Astrocyte of the cerebellum (primary cell): ENCODE measurements around the gene FMNL1.

Experiments
- DNase-seq: peaks from one replicate; pipeline ENCODE4 v3.0.0-alpha.2; 2011; ENCODE audit warnings: low read depth
- H3K4me3 ChIP-seq: 2 replicates; pipeline ENCODE4 v1.5.1; 2011; ENCODE audit warnings: mild to moderate bottlenecking, low read depth, low read length, moderate library complexity
- CTCF ChIP-seq: IDR thresholded peaks from 2 replicates; pipeline ENCODE4 v1.5.1; 2012; ENCODE audit warnings: low read length, low read depth, moderate library complexity, mild to moderate bottlenecking; ENCODE audit errors: missing control alignments
- in situ Hi-C: cut with HindIII; loops from 2 replicates; pipeline ENCODE4 v1.10.0; 2017; ENCODE audit warnings: low sequenced_read_pairs

The FMNL1 gene

GRCh38 chr17:45293413-45294211 is 71.9 kb downstream of the FMNL1 start:
- in situ Hi-C loops = no loop called here
- DNase-seq = peak; percentile 77
- no peak overlapping the region for H3K4me3 ChIP-seq
- no peak for TF ChIP-seq CTCF

DNA sequence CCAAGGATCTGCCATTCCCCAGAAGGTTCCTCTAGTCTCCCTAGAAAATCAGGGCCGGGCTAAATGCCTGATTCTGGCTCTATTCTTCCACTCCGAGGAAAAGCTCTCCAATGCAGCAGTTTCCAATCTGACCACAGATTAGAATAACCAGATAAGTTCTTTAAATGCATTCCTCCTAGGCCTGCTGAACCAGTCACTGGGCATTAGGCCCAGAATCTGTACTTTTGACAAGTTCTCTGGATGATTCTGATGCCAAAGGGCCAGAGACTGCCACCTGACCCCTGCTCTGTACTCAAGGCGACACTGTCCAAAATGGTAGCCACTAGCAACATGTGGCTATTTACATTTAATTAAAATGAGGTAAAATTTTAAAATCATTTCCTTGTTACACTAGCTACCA is 72.8 kb downstream of the FMNL1 start:
- in situ Hi-C loops = no loop called here
- TF ChIP-seq CTCF = no peak
- peak; percentile 85 for DNase-seq
- no peak overlapping the region for H3K4me3 ChIP-seq

GRCh38 chr17:45296003-45296832 is 74.5 kb downstream of the FMNL1 start:
- DNase-seq = no peak
- in situ Hi-C loops = no loop called here
- TF ChIP-seq CTCF = no peak
- H3K4me3 ChIP-seq = no peak overlapping the region

DNA sequence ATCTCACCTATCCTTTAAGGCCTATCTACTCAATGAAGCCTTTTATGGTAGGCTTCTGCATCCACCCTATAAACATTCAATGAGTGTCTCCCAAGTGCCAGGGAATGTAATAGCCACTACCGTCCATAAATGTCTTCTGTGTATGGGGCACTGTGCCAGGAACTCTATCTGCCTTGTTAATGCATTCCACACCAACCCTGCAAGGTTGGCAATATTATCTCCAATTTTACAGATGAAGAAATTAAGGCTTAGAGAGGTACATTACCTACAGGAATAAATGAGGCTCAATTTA is 75.1 kb downstream of the FMNL1 start:
- in situ Hi-C loops = no loop called here
- DNase-seq = no peak
- no peak for TF ChIP-seq CTCF
- no peak overlapping the region for H3K4me3 ChIP-seq
